Renal cortex interstitium (tissue), 11 donors: ENCODE measurements around the gene AQP6. TPM values are rescaled to one million over a fixed set of nuclear protein-coding genes. Genes with fewer than 3 reads are reported as not detected.

ENCODE experiments used
- DNase-seq, 11 donors: peaks; one replicate each; pipeline ENCODE4 v3.0.0-alpha.2; 2013; ENCODE audit warnings: low read depth in 9 of 11, low spot score in 4 of 11; ENCODE audit errors: extremely low read depth in 1 of 11
- polyA plus RNA-seq, 3 donors: library from polyadenylated mRNA; unstranded; fragments of 120-200 nt; gene quantifications; one replicate each; pipeline ENCODE4 v1.2.1, GENCODE V29; 2013; ENCODE audit not compliant: insufficient read length in 3 of 3

Gene AQP6
- polyA plus RNA-seq, 3 donors, result 16.1 to 27.6 (median 23.1) TPM

DNA sequence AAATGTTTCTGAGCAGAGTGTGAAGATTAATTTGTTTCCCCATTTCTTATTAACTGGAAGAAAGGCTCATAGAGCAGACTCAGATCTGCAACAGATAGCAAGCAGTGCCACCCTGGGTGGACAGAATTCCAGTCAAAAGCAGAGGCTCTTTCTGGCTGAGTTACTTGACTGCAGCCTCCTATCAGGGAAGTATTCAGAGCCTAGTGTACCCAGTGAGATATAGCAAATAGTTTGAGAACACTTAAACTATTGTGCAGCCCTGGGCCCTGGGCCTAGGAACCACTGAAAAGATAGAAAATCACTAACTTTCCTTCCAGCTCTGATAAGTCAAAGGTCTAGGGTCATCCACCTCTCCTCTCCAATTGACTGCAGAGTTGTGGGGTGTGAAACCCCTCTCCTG, 33.4 kb upstream of the AQP6 start:
- DNase-seq, result no peak

DNA sequence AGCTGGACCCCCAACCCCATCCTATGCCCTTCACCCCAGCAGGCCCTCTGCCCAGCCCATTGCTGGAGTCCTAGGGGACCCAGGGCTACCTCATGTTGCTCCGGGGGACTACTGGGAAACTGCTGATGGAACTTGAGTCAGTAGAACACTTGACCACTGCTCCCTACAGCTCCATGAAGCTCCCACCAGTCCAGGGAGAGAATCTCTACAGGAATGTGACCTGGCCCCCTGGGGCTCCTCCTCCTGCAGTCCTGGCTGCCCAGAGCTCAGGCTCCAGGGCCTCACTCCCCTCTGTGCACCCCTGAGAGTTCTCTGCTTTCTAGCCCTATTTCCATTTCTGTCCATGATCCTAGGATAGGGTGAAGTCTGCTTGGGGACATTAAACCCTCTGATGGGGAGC, 33.0 kb upstream of the AQP6 start:
- DNase-seq, result no peak

GRCh38 chr12:49941556-49942511, 30.9 kb upstream of the AQP6 start:
- DNase-seq, result no peak

DNA sequence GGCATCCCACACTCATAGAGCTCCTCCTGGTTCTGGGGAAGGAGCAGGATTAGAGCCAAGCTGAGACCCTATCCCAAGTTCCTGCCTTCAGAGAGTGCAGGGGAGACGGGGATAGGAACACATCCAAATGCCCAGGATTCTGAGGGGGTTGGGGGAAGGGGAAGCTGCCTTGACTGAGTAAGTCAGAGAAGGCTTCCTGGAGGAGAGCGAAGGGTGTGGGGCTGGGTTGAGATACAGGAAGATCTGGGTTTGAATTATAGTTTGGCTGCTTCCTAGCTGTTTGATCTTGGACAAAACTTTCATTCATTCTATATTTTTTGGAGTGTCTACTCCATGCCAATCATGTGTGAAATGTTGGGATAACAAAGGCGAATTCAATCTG, 30.2 kb upstream of the AQP6 start:
- no peak for DNase-seq

DNA sequence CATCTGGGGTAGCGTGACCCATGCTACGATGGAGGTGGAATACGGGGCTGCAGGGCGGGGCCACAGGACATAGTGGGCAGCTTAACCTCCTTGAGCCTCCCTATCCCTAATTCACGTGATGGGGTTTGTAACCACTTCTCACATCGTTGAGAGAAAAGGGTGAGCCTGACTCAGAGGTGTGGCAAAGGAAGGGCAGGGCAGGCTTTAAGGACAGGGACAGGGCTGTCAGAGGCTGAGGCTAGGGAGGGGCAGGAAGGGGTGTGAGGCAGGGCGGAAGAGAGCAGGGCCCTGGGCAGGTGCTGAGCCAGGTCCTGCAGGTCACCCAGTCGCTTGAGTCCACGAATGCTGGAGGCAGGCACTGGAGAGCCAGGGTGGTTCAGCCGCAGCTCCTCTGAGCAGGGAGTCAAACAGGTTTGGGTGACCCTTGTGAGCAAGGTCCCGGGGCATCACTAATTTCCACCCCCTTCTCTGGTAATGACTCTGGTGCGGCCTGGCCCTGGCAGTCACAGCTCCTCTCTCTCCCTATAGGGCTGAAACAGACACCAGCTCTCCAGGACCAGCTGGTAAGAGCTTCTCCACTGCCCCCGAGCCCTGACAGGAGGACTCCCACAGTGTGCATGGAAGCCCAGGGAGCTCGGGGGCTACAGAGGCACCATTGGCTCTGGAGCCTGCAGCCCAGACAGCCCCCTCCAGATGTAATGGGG, 29.7 kb upstream of the AQP6 start:
- DNase-seq, result no peak

- no peak for DNase-seq
Measured at GRCh38 chr12:49943625-49943960, 29.2 kb upstream of the AQP6 start.

DNA sequence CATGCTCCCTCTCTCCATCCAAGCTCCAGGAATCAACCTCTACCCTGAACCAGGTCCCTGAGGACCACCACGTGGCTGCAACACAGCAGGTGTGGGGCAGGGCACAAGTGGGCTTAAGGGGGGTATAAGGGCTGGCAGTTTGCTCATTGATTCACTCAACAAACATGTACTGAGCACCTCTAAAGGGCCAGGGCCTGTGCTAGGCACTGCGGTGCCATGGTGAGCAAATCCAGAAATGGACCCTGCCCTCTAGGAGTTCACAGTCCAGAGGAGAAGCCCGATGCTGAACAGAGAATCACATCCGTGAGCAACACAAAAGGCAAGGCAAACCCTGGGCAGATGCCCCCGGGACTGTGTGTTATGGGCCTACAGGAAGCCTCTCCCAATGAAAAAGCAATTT, 28.7 kb upstream of the AQP6 start:
- DNase-seq, result no peak

- no peak for DNase-seq
Measured at GRCh38 chr12:49944718-49945117, 28.0 kb upstream of the AQP6 start.

DNA sequence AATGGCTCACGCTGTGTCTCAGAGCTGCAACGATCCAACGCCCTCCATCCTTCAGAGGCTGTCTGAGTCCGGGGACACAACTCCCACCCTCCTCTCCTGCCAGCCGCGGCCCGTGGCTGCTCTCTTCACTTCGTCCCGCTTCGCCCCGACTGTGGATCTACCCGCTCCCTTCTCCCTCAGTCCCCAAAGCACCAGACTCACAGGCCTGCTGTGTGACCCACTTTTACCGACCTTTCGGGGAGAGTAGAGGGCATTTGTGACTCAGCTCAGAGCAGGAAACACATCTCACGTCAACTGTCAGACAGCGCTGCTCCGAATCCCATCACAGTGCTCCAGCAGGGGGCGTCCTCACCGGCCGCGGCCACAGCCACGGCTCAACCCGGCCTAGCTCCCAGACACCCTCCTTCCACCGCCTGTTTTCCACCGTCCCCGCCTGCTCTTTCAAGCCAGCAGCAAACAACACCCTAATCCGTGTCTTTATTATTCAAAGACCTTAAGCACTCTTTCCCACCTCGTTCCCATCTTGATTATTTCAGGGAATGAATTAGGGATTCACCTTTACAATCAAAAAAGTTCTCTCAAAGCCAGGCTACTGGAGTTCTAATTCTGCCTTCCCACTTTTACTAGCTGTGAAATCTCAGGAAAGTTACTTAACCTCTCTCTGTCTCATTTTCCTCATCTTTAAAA, 27.2 kb upstream of the AQP6 start:
- DNase-seq, result peak in 6 of 11 donors; percentile 52 to 77 (median 68)

DNA sequence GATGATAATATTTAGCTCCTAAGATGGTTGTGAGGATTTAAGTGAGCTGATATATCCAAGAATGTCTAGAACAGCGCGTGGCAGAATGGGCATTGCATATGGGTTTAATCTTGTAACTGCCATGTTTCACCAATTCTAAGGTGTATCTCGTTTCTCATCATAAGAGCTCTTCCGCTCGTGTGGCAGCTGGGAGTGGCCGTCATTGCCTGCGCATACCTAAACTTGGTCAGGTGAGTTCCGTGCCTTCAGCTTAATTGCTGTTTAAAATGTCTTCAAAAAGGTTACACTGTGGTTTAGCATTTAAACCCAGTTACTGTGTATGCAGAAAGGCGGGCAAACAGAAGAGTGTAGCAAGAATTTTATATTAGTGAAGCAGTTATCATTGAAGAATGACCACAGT, 26.7 kb upstream of the AQP6 start:
- no peak for DNase-seq

GRCh38 chr12:49946497-49946896, 26.2 kb upstream of the AQP6 start:
- no peak for DNase-seq

GRCh38 chr12:49947593-49948226, 25.0 kb upstream of the AQP6 start:
- DNase-seq, result no peak

GRCh38 chr12:49948866-49949845, 23.6 kb upstream of the AQP6 start:
- DNase-seq, result no peak

- DNase-seq, result no peak
Measured at GRCh38 chr12:49949866-49950265, 22.9 kb upstream of the AQP6 start.

DNA sequence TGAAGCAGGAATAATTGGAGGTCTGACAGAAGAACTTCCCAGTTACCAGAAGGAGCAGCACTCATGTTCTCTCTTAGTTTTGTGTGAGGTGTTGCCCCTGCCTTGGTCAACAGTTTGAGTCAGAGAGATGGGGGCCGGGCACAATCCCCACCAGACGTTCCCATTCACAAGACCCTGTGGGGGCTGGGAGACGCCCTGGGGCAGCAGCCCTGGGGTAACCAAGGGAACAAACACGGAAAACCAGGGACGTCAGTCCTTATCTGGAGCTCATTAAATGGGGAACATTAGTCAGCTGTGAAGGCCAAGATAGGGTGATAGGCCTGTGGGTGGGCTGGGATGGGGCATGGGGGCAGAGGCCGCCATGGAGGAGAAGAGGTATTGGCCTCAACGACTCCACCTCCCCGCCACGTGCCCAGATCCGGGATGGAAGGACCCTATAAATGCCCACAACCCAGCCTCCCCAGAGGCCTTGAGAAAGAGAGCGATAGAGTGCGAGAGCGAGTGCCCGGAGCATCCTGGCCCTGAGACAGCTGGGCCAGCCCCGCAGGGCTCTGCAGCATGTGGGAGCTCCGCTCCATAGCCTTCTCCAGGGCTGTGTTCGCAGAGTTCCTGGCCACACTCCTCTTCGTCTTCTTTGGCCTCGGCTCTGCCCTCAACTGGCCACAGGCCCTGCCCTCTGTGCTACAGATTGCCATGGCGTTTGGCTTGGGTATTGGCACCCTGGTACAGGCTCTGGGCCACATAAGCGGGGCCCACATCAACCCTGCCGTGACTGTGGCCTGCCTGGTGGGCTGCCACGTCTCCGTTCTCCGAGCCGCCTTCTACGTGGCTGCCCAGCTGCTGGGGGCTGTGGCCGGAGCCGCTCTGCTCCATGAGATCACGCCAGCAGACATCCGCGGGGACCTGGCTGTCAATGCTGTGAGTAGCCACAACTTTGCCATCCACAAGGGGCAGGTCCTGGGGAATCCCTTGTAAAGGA, 22.2 kb upstream of the AQP6 start, which contains the start of gene AQP2:
TSS of gene AQP2 (plus strand) at position 465 of the 979 bp plus-strand sequence. CDS start at position 559, 94 bp downstream.
- no peak for DNase-seq

GRCh38 chr12:49951411-49952240, 21.1 kb upstream of the AQP6 start:
- DNase-seq, result no peak
